NCI-H2171 (cell line): Measurements from ENCODE around the gene HAUS2.
A peak's percentile ranks its signal among the peaks of the same experiment; 100 is the strongest.
"Not testable (repeated sequence)": the region's sequence is repeated elsewhere in the genome, so short reads cannot be mapped to it uniquely, and the experiment has no call there.

Experiments
- DNase-seq: peaks from one replicate; lab custom pipeline; 2025; lab: John Stamatoyannopoulos, UW

HAUS2 gene

DNA sequence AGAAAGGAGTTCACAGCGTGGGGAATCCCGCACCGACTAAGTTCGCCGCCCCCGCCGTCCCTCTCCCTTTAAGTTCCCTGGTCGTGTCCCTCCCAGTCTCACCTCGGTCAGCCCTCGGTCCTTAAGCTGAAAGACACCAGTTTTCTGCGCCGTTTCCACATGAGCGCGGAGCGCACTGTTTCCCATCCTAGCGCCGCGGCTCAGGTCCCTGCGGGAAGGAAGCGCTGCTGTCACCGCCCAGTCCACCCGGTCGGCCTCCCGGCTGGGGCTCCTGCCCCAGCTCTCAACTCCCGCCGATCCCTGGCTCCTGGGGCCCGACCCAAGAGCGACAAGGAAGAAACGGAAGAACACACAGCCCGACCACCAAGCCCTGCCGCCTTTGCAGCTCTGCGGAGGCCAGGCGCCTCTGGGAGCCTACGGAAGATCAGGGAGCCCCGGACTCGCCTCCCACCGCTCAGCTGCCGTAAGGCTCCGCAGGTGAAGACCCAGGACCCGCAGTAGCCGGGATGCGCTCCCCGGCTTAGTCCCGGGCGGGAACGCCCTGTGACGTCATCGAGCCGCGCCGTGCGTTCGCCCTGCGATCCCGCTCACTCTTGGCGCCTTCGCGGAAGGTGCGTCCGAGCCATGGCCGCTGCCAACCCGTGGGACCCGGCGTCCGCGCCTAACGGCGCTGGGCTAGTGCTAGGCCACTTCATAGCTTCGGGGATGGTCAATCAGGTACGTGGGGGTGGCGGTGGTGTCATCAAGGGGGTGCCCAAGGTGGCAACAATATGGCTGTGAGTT lies at the start of gene HAUS2, which contains the start of gene LRRC57:
TSS of gene HAUS2 (plus strand) at position 590 of the 783 bp plus-strand sequence. CDS start at position 625, 35 bp downstream.
TSS of gene LRRC57 (minus strand) at position 545 of the 783 bp plus-strand sequence. CDS start at position 186, 359 bp downstream.
- peak; percentile 86 for DNase-seq

- no peak for DNase-seq
Measured at GRCh38 chr15:42499858-42500609, 48.6 kb upstream of the HAUS2 start.

DNA sequence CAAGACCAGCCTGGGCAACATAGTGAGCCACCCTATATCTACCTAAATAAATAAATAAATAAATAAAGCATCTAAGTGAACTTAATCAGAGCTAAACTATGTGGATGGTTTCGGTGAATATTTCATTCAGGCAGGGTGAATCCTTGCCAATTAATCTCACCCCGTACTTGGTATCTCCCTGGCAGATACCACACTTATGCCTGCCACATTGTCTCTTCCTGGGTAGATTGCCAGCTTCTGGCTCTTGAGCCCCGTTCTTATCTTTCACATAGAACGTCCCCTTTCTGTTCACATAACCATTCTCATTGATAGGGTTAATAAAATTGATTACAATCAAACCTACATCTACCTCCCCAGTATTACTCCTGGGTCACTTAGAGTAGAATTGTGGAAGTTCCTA lies 46.2 kb upstream of the HAUS2 start:
- DNase-seq: no peak

DNA sequence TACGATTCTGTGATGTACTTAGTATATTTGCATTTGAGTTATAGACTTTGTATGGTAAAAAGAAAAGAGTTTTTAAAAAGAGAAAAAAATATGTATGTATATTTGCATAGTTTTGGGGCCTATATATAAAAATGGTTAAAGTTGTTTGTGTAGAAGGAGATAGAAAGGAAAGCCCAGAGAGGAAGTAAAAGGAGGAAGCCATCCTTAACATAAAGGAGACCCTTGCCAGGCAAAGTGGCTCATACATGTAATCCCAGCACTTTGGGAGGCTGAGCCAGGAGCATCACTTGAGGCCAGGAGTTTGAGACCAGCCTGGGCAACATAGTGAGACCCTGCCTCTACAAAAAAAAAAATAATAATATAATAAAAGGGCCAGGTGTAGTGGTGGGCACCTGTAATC lies 44.8 kb upstream of the HAUS2 start:
- no peak for DNase-seq

GRCh38 chr15:42504631-42505030 lies 44.0 kb upstream of the HAUS2 start:
- DNase-seq: no peak

DNA sequence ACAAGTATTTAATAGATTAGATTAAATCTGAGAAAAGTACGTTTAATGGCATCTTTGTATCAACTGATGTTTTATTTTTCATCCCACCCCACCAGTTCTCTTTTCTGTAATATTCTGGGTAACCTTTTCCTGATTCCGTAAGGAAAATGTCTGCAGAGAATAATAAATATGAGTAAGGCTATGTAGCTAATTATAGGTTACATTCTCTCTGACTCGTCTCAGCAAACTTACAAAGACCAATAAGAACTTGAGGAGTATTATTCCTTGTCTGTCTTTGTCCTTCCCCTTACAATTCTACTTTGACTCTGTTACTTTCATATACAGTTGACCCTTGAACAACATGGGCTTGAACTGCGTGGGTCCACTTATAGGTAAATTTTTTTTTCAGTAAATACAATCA lies 41.1 kb upstream of the HAUS2 start:
- DNase-seq: no peak

DNA sequence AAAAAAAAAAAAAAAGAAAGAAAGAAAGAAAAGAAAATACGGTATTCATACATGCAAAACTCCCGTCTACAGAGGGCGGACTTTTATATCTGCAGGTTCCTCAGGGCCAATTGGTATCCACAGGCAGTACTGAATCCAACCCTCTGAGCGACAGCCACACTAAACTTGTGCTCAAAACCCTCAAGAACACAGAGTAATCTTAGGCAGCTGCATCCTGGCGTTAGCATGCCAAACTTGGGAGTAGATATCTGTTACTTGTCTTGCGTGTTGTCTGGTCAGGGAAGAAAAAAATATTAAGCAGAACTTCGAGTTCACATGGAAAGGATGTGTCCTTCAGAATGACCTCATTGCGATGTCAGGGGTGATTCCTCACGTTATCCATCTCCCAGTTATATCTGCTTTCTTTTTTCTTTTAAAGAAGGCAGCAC lies 40.4 kb upstream of the HAUS2 start:
- DNase-seq: no peak

DNA sequence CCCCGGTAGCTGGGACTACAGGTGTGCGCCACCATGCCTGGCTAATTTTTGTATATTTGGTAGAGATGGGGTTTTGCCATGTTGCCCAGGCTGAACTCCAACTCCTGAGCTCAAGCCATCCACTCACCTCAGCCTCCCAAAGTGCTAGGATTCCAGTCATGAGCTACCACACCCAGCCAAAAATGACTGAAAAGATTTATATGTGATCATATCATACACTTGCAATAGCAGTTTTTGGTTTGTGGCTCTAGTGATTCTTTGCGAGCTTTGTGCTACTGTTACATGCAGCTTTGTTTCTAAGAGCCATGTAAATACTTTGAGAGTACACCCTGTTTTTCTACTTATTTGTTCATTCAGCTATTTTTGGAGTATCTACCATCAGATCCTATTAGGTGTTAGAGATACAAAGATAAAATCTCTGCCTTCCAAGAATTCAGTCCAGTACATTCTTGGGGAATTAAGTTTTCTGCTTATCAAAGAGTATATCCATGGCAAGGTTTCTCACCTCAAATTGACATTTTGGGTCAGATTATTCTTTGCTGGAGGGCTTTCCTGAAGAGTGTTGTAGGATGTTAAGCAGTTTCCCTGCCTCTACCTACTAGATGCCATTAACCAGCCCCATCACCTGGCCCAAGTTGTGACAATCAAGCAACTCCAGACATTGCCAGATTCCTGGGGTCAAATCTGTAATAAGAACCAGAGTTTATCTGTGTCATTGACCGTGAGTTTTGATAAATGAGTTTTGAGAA lies 38.2 kb upstream of the HAUS2 start:
- DNase-seq: no peak

DNA sequence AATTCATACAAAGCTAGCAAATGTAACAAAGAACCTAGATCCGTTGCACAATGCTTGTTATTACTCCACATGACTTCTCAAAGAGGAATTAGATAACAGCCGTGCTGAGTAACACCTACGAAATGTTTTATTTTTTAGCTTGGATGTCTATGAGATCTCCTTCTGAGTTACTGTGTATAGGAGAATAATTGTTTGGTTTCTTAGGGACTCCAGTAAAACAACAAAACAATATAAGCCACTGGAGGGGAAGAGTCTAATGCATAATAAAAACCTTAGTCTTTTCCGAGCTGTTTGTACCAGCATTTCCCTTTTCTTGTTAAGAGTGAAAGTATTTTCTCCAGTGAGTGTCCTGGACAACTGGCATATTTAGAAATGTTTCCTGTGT lies 37.6 kb upstream of the HAUS2 start:
- no peak for DNase-seq

DNA sequence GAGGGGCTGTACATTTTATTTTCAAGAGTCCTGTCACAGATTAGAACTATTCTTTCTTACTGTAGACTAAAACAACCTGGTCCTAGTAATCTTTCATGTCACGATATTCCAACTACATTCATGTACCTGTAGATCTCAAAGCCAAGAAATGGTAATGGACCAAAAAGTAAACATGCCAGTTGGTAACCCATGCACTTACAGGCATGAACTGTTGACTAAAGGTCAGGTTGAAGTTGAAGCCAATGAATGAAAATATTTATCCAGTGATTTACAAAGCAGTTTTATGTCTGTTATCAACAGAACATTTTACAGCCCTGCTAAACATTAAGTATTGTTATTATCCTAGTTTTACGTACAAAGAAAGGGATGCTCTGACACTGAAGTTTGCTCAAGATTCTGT lies 25.3 kb upstream of the HAUS2 start:
- DNase-seq: no peak

GRCh38 chr15:42528970-42529369 lies 19.7 kb upstream of the HAUS2 start:
- no peak for DNase-seq

DNA sequence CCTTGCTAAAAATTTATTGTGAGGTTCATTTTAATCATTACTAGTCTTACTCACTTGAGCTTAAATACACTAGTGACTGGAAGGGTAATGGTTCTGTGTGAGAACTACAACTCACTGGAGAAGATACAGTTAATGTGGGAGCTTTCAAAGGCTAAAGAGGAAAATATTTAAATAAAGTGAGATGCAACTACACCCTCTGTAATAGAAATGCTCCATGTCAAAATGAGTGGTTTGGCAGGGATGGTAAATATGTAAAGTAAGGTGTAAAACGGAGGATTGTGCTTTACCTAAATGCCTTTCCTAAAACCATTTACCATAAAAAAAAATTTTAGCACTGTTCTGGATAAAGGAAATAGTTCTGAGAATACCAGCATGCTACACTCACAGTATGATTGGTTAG lies 15.4 kb upstream of the HAUS2 start:
- no peak for DNase-seq

GRCh38 chr15:42544853-42545629 lies 3.6 kb upstream of the HAUS2 start:
- DNase-seq: no peak

GRCh38 chr15:42547918-42548248 lies 755 bp upstream of the HAUS2 start:
- no peak for DNase-seq

- peak; percentile 29 for DNase-seq
Measured at GRCh38 chr15:42549032-42549491, 424 bp downstream of the HAUS2 start.

DNA sequence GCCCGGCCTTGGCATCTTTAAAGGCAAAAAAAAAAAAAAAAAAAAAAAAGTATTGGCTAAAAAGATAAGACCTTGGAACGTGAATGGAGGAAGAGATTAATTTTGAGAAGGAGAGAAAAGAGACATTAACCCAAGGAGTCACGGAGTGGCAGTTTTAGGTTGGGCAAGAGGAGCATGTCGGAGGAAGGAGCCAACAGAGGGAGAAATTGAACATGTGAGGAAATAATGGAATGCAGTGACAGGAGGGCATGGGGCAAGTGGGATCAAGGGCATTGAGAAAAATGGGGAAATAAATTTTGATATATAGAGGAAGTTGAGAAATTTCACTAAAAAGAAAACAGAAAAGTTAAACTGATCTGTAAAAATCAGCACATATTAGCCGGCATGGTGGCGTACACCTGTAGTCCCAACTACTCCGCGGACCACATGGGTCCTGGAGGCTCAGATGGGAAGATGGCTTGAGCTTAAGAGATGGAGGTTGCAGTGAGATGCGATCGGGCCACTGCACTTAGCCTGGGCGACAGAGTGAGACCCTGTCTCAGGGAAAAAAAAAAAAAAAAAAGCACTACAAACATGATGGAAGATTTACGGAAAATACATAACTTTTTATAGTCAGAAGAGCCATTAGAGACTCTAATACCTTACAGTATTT lies 1.2 kb downstream of the HAUS2 start:
- DNase-seq: no peak

DNA sequence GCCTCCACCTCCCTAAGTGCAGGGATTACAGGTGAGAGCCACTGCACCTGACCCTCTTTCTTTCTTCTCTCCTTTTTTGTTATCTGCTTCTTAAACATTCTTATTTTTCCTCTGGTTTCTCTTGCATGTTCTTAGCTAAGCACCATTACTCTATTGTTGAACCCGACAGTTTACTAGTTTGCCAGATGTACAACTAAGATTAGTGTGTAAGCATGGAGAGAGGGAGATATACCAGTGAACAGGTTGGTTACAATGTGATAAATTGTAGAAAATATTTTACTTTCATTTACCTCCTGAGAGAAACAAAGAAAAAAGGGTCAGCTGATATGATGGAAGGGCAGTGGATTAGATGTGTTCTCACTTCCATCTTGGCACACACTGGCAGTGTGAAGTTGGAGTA lies 4.9 kb downstream of the HAUS2 start:
- no peak for DNase-seq

GRCh38 chr15:42556550-42557207 lies 8.0 kb downstream of the HAUS2 start:
- DNase-seq: not testable (repeated sequence)

GRCh38 chr15:42558739-42559138 lies 10.1 kb downstream of the HAUS2 start:
- no peak for DNase-seq

DNA sequence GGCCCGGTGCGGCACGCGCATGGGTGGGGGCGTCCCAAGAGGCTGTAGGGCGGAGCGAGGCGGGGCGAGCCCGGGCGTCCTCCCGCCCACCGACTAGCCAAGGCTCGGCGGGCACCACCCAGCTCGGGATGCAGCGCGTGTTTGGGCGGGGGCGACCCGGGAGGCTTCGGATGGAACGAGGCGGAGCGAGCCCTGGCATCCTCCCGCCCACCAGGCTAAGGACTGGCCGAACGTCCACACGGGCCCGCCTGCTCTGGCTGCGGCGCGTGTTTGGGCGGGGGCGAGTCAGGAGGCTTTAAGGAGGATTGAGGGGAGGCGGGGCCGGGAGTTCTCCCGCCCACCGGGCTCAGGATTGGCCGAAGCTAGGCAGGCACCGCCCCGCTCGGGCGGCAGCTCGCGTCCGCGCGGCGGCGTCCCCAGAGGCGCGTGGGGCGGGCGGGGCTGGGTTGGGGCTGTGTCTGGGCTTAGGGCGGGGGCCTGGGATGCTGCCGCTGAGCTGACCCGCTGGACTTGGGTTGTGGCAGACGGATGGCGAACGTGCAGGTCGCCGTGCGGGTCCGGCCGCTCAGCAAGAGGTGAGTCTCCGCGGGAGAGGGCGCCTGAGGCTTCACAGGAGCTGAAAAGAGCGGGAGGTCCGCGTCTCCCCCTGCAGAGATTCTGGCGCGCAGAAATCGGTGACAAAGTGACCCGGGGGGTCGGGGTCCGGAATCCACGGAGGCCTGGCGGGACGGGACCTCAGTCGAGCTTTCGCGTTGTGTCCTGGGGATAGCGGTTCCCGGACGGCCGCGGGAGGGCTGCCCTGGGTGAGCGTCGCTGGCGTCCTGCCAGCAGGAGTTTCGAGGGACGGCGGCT lies 26.8 kb downstream of the HAUS2 start, which contains the start of gene STARD9:
TSS of gene STARD9 (plus strand) at position 419 of the 852 bp plus-strand sequence. CDS start at position 529, 110 bp downstream.
- DNase-seq: peak; percentile 95
